Renal cortex interstitium (tissue), 11 donors: ENCODE measurements around the gene RAB3C. TPM values are rescaled to one million over a fixed set of nuclear protein-coding genes. Genes with fewer than 3 reads are reported as not detected.
"Not testable (repeated sequence)": the region's sequence is repeated elsewhere in the genome, so short reads cannot be mapped to it uniquely, and the experiment has no call there.

Source experiments
- DNase-seq, 11 donors: peaks; one replicate each; pipeline ENCODE4 v3.0.0-alpha.2; 2013; ENCODE audit warnings: low read depth in 9 of 11, low spot score in 4 of 11; ENCODE audit errors: extremely low read depth in 1 of 11
- polyA plus RNA-seq, 3 donors: library from polyadenylated mRNA; unstranded; fragments of 120-200 nt; gene quantifications; one replicate each; pipeline ENCODE4 v1.2.1, GENCODE V29; 2013; ENCODE audit not compliant: insufficient read length in 3 of 3

RAB3C gene
- polyA plus RNA-seq, 3 donors, result 1.2 TPM

DNA sequence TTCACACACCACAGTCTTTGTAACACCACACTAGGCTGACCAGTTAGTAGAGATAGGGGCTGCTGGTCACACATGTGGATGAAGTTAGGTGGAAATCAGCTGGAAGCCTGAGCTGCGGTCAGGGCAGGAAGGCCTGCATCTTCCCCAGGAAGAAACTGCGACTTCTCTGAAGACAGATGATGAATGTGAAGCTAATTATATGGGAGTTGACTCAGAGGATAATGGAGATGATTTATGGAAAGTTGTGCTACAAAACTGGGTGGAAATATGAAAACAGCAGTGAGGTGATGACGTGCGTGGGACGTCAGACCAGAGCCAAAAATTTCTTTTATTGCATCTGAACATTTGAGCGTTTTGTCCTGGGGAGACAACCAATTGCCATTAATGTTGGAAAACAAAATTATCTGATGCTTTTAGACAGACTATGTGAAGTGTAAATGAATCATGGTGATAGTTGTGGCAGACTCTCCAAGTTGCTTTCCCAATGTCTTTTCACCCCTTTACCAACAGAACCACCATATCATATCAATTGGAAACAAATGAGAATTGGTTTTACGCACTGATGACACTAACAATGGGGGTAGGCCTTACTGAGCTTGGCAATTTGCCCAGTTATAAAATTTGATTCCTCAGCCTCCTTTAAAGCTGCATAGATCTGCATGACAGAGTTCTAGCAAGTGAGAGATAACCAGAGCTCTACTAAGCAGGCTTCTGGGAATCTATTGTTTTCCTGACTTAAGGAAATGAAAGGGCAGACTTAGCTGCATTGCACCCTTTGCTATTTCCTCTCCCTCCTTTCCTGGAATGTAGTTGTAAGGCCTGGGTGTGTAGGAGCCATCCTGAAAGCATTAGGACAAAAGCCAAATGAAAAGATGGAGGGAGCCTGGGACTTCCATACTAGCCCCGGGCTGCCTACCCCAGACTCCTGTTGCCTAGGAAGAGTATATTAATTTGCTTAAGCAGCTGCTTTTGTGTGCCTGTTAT is 84.0 kb downstream of the RAB3C start:
- peak in 2 of 11 donors; percentile 9 to 12 for DNase-seq

DNA sequence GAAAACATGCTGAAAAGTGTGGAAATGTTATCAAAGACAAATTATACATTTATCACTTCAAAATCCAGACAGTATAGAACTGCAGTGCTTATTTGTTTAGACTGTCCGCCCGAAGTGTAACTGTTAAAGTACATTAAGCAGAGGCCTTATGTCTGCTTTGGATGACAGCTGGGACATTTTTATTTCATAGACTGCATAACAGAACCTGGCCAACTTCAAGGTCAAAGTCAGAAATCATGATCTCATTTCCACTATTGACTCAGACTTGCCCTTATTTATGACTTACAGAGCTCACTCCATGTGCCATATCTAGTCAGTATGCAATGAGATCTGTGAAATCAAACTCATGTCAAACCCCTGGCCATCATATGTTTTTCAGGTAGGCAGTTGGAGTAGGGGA is 87.7 kb downstream of the RAB3C start:
- no peak for DNase-seq

DNA sequence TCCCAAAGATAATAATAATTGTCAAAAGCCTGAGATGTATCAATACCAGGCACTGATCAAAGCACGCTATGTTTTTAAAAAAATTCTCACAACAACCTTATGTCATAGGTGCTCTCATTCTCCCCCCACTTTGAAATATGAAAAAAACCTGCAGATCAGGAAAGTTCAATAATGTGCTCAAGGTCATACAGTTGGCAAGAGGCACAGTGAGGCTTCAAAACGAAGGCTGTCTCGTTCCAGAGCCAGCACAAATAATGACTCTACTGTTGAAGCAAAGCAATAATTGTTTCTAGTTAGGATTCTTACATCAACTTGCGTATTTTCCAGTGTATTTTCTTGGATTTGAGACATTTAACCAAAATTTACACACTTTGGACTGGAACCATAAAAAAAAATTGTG is 88.3 kb downstream of the RAB3C start:
- no peak for DNase-seq

DNA sequence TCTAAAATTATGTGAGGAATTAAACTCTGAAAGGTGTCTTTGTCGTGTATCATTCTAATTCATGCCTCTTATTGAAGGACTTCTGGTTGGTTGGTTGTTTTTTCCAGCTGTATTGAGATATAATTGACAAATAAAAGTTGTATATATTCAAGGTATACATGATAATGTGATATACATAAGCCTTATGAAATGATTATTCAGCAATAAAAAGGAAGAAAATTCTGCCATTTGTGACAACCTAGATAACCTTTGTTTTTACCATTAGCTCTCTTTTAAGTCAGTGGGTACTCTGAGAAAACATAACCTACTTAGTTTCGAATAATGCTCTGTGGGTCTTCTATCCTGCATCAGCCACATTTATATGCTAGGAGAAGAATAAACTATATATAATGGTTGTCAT is 89.6 kb downstream of the RAB3C start:
- no peak for DNase-seq

DNA sequence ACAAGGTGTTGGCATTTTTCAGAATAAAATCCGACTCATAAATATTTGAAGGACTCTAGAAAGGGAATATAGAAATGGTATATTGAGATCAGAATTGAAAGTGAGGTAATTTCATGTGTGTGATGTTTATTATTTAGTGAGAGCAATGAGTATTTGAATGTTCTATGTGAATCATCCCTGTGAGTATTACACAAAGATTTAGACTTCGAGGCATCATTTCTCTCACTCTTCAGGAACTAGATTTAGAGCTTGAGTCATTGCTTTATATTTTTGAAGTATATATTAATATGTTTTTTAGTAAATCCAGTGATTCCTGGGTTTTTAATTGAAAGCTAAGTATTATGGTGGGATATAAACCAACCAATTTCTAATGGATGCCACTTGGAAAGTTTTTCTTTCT is 91.2 kb downstream of the RAB3C start:
- DNase-seq, result no peak

DNA sequence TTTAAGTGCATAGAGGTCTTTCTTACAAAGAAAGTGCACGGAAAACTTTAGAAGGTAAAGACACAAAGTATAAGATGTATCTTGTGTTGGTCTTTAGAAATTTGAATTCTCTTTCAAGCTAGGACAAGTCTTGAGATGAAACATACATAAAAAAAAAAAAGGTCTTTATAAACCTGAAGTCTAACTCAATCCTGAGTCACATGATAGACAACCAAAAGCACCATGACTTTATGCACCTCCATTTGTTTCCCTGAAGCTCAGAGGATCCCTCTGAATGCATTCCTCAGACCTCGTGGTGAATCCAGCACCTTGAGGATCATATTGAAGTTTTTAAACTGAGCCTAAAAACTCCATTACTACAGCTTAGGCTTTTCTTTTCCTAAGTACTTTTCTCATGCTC is 91.8 kb downstream of the RAB3C start:
- DNase-seq, result no peak

DNA sequence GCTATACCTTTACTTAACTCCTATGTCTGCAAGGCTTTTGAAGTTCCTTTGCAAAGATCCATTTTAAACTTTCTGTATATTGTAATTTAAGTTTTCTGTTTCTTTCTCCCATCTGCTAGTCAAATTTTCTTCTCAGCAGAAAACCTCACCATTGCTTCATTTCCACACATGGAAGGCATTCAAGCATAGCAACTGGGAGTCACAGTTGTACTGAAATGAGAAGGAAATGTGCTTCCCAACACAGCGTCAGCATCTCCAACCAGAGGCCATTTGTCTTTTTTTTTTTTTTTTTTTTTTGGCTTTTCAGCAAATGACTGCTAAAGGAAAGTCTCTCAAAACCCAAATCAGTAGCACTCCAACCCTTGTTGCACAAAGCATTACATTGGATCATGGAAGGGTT is 92.5 kb downstream of the RAB3C start:
- DNase-seq, result no peak

DNA sequence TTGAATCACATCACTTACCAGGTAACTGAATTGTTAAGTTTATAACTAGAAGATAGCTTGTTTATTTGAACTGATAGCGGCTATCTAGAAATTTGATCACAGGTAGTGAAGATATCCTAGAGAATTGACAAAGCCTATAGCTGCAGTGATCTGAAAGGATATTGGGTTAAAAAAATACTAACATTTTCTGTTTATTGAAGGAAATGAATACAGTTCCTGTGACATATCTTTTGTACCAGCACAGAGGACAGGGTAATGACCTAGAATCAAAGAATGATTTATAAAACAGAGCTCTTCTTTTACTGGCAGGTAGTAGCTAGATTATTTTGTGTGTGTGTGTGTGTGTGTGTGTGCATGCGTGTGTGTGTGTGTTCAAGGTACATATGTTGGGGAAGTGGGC is 94.8 kb downstream of the RAB3C start:
- DNase-seq, result no peak

DNA sequence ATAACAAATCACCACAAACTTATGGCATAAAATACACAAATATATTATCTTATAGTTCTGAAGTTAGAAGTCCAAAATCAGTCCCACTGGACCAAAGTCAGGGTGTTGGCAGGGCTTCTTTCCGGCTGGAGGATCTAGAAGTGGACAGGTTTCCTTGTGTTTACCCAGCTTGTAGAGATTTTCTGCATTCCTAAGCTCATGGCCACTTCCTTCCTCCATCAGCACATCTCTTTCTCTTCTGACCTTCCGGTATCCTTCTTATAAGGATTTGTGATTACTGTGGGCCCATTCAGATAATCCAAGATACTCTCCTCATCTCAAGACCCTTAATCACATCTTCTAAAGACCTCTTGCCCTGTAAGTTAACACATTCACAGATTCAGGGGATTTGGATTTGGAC is 97.6 kb downstream of the RAB3C start:
- DNase-seq, result no peak

DNA sequence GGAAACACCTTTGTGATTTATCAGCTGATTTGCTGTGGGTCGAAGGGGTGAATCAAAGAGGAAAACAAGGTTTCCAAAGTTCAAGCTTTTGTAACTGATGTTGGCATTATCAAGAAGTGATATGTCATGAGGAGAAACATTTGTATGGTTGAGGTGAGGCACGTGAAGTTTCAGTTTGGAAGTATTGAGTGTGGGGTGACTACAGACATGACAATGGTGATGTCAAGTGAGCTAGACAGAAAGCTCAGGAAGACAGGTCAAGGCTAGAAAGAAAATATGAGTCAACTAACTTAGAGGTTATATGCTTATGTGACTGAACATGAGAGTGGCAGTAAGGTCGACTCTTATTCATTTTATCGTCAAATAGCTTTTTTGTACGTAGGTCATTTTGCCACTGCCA is 99.1 kb downstream of the RAB3C start:
- no peak for DNase-seq

DNA sequence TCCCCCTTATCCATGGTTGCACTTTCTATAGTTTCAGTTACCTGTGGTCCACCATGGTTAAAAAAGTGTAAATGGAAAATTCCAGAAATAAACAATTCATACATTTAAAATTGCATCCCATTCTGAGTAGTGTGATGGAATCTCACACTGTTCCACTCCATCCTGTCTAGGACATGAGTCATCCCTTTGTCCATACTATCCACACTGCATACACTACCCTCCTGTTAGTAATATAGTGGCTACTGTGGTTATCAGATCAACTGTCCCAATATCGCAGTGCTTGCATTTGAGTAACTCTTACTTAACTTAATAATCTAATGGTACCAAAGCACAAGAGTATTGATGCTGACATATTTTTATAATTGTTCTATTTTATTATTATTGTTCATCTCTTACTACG is 100.7 kb downstream of the RAB3C start:
- DNase-seq, result no peak

DNA sequence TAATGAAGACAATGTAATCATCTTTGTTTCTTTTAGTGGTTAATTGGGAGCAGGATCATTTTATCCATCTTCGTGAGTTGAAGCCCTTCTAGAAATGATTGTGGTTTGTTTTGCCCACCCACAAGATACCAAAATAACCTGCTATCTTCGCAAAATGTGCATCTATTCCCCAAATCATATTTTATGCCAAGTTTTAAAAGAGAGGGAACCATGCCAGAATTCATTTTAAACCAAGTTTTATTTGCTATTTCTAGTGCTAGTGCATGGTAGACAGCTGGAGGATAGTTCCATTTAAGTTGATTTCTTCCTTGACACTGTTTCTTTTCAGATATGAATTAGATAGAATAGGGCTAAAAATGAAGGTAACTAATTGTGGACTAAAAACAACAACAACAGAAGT is 104.2 kb downstream of the RAB3C start:
- no peak for DNase-seq

DNA sequence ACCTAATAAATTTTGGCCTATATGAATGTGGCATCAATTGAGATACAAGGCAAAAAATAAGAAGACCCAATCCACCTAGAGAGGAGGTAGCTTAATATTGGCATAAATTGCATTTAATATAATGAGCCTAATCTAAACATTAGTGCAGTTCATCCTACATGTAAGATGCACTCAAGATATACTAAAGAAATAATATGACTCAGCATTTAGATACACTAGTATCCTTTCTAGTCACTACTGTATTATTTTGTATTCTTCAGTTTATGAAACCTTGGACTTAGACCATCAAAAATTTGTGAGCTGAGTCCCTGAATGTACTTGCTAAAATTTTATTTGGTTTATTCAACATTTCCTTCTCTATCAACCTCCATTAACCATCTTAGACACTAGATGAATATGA is 104.7 kb downstream of the RAB3C start:
- DNase-seq, result no peak

DNA sequence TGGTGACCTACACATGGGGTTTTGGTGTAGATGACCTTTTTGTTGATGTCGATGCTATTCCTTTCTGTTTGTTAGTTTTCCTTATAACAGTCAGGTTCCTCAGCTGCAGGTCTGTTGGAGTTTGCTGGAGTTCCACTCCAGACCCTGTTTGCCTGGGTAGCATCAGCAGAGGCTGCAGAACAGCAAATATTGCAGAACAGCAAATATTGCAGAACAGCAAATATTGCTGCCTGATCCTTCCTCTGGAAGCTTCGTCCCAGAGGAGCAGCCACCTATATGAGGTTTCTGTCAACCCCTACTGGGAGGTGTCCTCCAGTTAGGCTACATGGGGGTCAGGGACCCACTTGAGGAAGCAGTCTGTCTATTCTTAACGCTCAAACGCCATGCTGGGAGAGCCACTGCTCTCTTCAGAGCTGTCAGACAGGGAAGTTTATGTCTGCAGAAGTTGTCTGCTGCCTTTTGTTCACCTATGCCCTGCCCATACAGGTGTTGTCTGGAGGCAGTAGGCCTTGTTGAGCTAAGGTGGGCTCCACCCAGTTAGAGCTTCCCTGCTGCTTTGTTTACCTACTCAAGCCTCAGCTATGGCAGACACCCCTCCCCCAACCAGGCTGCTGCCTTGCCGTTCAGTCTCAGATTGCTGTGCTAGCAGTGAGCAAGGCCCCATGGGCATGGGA is 116.3 kb downstream of the RAB3C start:
- not testable (repeated sequence) for DNase-seq

DNA sequence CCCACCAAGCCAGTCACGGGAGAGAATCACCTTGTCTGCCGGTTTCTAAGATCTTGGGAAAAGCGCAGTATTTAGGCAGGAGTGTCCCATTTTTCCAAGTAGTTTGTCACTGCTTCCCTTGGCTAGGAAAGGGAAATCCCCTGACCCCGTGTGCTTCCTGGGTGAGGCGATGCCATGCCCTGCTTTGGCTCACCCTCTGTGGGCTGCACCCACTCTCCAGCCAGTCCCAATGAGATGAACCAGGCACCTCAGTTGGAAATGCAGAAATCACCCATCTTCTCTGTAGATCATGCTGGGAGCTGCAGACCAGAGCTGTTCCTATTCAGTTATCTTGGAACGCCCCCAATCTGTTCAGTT is 116.9 kb downstream of the RAB3C start:
- DNase-seq, result no peak

DNA sequence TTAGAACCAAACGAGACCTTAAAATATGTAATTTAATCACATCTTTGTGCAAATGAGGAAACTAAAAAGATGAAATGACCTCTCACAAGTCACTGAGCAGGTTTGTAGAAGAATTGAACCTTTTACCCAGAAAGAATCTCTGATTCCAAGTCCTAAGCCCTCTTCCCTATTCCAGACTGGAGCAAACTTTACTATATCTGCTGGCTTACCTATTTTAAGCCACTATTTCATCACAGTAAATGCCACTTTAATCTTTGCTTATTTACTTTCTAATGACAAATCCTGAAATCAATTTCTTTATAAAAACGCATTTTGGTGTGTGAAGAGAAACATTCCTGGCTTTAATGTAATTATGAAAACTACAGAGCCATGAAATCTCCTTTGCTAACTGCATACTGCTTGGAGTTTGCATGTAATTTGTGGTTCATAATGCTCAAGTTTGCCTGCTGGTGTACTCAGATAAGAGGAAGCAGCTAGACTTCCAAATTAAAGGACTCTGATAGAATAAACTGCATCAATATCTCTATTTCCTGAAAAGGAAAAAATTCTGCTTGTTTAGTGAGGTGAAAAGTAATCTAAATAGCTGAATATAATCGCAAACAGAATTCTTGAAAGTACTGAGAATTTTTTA is 121.2 kb downstream of the RAB3C start:
- no peak for DNase-seq

DNA sequence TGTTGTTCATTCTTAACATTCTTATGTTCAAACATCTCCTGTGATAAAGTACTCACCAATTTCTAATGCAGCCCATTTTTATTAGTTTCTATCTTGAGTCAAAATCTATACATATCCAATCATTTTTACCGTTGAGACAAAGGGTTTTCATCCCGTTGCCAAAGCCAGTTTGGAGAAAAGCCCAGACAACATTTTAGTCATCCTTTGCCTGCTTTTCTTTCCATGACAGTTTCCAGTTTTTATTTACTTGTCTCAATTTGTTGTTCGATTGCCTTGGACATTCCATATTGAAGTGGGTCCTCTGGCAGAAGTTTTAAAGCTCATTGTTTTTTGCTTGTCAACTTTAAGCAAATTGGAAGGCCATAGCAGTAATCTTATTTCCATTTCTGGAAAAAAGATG is 123.9 kb downstream of the RAB3C start:
- DNase-seq, result no peak

DNA sequence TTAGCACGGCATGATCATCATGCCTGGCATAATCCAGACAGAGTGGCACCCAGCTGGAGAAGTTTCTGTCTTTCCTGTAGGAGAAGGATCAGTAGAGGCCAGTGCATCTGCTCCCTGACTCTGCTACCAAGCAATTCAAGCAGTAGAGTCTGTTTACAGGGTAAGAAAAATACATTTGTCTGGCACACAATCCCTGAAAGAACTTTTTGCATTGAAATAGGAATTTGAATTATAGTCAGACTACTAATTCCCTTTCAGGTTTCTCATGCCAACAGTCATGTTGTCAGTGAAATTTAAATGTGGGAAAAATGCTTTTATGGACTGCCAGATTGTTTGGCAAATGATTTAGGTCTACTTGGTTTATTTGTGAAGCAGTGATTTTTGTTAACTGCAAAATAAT is 125.6 kb downstream of the RAB3C start:
- no peak for DNase-seq

DNA sequence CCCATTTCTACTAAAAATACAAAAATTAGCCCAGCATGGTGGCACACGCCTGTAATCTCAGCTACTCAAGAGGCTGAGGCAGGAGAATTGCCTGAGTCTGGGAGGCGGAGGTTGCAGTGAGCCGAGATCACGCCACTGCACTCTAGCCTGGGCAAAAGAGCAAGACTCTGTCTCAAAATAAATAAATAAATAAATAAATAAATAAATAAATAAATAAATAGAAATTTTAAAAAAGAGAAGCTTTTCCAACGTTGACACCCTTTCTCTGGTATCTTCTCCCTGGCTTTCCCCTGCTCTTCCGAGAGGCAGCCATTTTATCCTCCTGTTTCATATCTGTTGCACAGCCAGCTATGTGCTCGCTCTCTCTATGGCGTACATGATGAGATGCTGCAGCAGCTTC is 127.5 kb downstream of the RAB3C start:
- DNase-seq, result not testable (repeated sequence)

DNA sequence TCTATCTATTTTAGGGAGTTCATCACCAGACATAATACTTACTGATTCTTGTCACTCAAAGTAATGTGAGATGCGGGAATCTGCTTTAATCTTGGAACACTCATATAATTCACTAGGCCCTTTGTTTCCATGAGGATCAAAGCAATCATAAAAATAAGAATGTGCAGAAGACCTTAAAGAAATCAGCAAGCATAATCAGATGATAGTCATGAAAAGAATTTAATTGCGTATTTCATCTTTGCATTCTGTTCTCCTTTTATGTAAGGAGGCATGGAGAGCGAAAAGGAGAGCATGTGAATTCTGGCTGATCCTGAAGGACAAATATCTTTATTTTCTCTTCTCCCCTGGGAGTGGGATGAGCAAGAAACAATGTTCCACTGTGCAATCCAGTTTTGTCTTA is 128.0 kb downstream of the RAB3C start:
- DNase-seq, result no peak
